GM19025 (cell line): ENCODE results near the gene CRHR2.

Experiments used
- ATAC-seq: cut with Tn5 transposase; IDR thresholded peaks from one replicate; pipeline ENCODE4 v1.9.1; 2021; ENCODE audit warnings: mild to moderate bottlenecking, low read depth, moderate library complexity; ENCODE audit not compliant: unreplicated experiment

Gene CRHR2

GRCh38 chr7:30707391-30708357, 25.4 kb upstream of the CRHR2 start:
- ATAC-seq: no peak

- no peak for ATAC-seq
These were observed 24.7 kb upstream of the CRHR2 start for GRCh38 chr7:30706908-30707307.

- no peak for ATAC-seq
These were observed 24.1 kb upstream of the CRHR2 start for GRCh38 chr7:30706316-30706715.

- no peak for ATAC-seq
These were observed 23.3 kb upstream of the CRHR2 start for GRCh38 chr7:30705596-30705995.

- no peak for ATAC-seq
These were observed 22.8 kb upstream of the CRHR2 start for GRCh38 chr7:30705008-30705407.

- no peak for ATAC-seq
These were observed 21.5 kb upstream of the CRHR2 start for GRCh38 chr7:30703756-30704155.

- no peak for ATAC-seq
These were observed 19.9 kb upstream of the CRHR2 start for GRCh38 chr7:30702200-30702599.

GRCh38 chr7:30700941-30701340, 18.7 kb upstream of the CRHR2 start:
- no peak for ATAC-seq

- ATAC-seq: no peak
These were observed 17.6 kb upstream of the CRHR2 start for GRCh38 chr7:30699706-30700495.

GRCh38 chr7:30698481-30698880, 16.2 kb upstream of the CRHR2 start:
- no peak for ATAC-seq

- ATAC-seq: no peak
These were observed 15.6 kb upstream of the CRHR2 start for GRCh38 chr7:30697719-30698460.

GRCh38 chr7:30694774-30695721, 12.8 kb upstream of the CRHR2 start:
- no peak for ATAC-seq

GRCh38 chr7:30694218-30694745, 12.0 kb upstream of the CRHR2 start:
- no peak for ATAC-seq

- ATAC-seq: no peak
These were observed 10.6 kb upstream of the CRHR2 start for GRCh38 chr7:30692882-30693281.

GRCh38 chr7:30692438-30692837, 10.2 kb upstream of the CRHR2 start:
- ATAC-seq: no peak

- ATAC-seq: no peak
These were observed 7.8 kb upstream of the CRHR2 start for GRCh38 chr7:30690011-30690410.

GRCh38 chr7:30688718-30689221, 6.5 kb upstream of the CRHR2 start:
- ATAC-seq: no peak

GRCh38 chr7:30687604-30688003, 5.3 kb upstream of the CRHR2 start:
- ATAC-seq: no peak

GRCh38 chr7:30684351-30684750, 2.1 kb upstream of the CRHR2 start:
- no peak for ATAC-seq
